Lower leg skin (tissue), 3 donors: Measurements from ENCODE around the gene ELP4.

ENCODE experiments used
- POLR2A ChIP-seq, 2 donors: fragments of 450-650 bp; IDR thresholded peaks; one replicate each; pipeline ENCODE4 v1.6.1; 2016 to 2017; ENCODE audit warnings: antibody characterized with exemption in 2 of 2, mild to moderate bottlenecking in 1 of 2, moderate library complexity in 1 of 2
- TF ChIP-seq, protein P1 (sequence below), 3 donors: fragments of 450-650 bp; IDR thresholded peaks; one replicate each; pipeline ENCODE4 v1.5.1; 2016; ENCODE audit warnings: antibody characterized with exemption in 3 of 3, mild to moderate bottlenecking in 3 of 3, moderate library complexity in 2 of 3

DNA sequence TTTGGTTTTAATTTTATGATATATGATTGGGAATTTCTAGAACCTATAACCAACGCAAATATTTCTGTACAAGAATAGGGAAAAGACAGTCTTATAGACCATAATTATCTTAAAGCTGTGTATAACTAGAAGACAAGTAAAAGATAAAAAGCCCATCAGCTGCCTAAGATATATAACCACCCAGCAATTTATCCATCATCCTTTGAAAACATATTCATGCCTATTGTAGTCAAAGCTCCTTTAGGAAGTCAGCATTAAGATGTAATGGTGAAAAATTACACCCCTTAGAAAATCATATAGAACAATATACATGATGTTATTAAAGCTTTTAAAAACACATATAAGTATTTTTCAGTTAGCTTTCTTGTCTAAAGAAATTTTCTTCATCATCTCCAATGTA lies 46.4 kb downstream of the ELP4 start:
- TF ChIP-seq, protein P1, sequence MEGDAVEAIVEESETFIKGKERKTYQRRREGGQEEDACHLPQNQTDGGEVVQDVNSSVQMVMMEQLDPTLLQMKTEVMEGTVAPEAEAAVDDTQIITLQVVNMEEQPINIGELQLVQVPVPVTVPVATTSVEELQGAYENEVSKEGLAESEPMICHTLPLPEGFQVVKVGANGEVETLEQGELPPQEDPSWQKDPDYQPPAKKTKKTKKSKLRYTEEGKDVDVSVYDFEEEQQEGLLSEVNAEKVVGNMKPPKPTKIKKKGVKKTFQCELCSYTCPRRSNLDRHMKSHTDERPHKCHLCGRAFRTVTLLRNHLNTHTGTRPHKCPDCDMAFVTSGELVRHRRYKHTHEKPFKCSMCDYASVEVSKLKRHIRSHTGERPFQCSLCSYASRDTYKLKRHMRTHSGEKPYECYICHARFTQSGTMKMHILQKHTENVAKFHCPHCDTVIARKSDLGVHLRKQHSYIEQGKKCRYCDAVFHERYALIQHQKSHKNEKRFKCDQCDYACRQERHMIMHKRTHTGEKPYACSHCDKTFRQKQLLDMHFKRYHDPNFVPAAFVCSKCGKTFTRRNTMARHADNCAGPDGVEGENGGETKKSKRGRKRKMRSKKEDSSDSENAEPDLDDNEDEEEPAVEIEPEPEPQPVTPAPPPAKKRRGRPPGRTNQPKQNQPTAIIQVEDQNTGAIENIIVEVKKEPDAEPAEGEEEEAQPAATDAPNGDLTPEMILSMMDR (IDR thresholded peaks at IDR 0.05) = no peak
- TF ChIP-seq POLR2A (IDR thresholded peaks at IDR 0.05) = no peak
